NCI-H1105 treated with DMSO at 0.1 percent for 48 hours (cell line): ENCODE results near the gene ACSF3.

Source experiments
- DNase-seq: peaks from one replicate; lab custom pipeline; 2025; lab: John Stamatoyannopoulos, UW

The ACSF3 gene

GRCh38 chr16:89095491-89095951 lies 1.9 kb downstream of the ACSF3 start:
- no peak for DNase-seq

- DNase-seq, result no peak
Measured at GRCh38 chr16:89096042-89096717, 2.5 kb downstream of the ACSF3 start.

GRCh38 chr16:89096768-89097391 lies 3.2 kb downstream of the ACSF3 start:
- DNase-seq, result no peak

GRCh38 chr16:89097392-89097772 lies 3.7 kb downstream of the ACSF3 start:
- DNase-seq, result no peak

GRCh38 chr16:89098767-89099430 lies 5.2 kb downstream of the ACSF3 start:
- DNase-seq, result no peak

- no peak for DNase-seq
Measured at GRCh38 chr16:89099905-89100304, 6.3 kb downstream of the ACSF3 start.

GRCh38 chr16:89100601-89101302 lies 7.1 kb downstream of the ACSF3 start:
- no peak for DNase-seq

GRCh38 chr16:89101303-89102040 lies 7.8 kb downstream of the ACSF3 start:
- DNase-seq, result no peak

GRCh38 chr16:89102041-89102471 lies 8.4 kb downstream of the ACSF3 start:
- no peak for DNase-seq

- no peak for DNase-seq
Measured at GRCh38 chr16:89102481-89103073, 8.9 kb downstream of the ACSF3 start.

- no peak for DNase-seq
Measured at GRCh38 chr16:89103156-89103555, 9.5 kb downstream of the ACSF3 start.

GRCh38 chr16:89103781-89104180 lies 10.1 kb downstream of the ACSF3 start:
- DNase-seq, result no peak

GRCh38 chr16:89104303-89104702 lies 10.7 kb downstream of the ACSF3 start:
- no peak for DNase-seq

GRCh38 chr16:89104930-89105571 lies 11.4 kb downstream of the ACSF3 start:
- no peak for DNase-seq

GRCh38 chr16:89105599-89106151 lies 12.0 kb downstream of the ACSF3 start:
- DNase-seq, result no peak

- DNase-seq, result no peak
Measured at GRCh38 chr16:89106533-89107202, 13.0 kb downstream of the ACSF3 start.

- DNase-seq, result no peak
Measured at GRCh38 chr16:89107203-89107582, 13.5 kb downstream of the ACSF3 start.

GRCh38 chr16:89108416-89108815 lies 14.8 kb downstream of the ACSF3 start:
- DNase-seq, result no peak

- DNase-seq, result no peak
Measured at GRCh38 chr16:89110641-89111040, 17.0 kb downstream of the ACSF3 start.

GRCh38 chr16:89111263-89111662 lies 17.6 kb downstream of the ACSF3 start:
- DNase-seq, result no peak
